Femur (tissue), 1 donor: ENCODE data around the gene WDR72.
A peak's percentile ranks its signal among the peaks of the same experiment; 100 is the strongest.

ENCODE experiments used
- DNase-seq: peaks from one replicate; pipeline ENCODE4 v3.0.0-alpha.2; 2017

Gene WDR72

DNA sequence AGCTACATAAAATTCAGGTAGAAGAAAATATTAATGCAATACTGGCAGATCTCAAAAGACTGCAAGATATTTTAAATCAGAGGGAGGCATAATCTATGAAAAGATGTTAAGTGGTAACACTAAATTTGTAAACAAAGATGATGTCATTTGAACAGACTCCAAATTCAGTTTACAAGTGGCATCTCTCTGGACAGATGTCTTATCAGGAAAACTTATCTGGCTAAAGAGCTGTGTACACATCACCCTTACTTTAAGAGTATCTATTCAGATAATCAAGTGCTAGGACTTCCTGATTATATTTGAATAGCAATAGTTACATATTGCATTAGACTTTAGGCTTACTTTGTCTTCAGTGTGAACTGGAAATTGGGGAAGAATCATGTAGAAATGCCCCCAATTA, 231.5 kb downstream of the WDR72 start:
- DNase-seq = no peak

DNA sequence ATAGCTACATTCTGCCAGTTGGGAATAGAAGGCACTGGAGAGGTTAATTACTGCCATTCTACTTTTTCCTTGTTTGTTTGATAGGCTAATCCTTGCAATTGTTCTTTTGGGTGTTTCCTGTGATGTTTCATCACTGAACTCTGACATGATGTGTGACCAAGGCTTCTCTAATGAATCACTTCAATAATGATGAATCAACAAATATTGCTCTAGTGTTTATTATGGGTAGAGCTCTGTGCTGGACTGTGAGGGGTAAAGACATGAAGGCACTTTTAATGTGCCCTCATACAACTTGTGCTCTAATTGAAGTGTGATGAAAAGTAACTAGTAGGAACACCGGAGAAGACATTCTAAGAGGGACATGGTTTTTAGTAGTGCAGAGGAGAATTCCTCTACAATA, 233.6 kb downstream of the WDR72 start:
- no peak for DNase-seq

DNA sequence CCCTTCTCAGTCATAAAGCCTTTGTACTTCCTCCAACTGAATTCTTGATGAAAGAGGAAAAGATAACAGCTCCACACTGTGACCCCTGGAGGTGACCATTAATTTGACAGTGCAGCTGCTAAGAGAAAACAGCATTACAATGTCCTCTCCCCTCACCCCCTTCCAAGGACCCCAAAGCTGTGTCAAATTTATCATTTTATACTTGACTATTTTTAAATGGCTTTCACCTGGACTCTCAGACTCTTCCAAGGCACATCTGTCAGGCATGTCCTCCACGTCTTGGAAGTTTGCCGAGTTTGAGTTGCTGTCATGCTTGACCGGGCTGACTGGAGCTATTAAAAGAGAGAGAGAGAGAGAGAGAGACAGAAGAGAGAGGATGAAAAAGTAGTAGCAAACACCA, 236.5 kb downstream of the WDR72 start:
- DNase-seq = peak; percentile 21

DNA sequence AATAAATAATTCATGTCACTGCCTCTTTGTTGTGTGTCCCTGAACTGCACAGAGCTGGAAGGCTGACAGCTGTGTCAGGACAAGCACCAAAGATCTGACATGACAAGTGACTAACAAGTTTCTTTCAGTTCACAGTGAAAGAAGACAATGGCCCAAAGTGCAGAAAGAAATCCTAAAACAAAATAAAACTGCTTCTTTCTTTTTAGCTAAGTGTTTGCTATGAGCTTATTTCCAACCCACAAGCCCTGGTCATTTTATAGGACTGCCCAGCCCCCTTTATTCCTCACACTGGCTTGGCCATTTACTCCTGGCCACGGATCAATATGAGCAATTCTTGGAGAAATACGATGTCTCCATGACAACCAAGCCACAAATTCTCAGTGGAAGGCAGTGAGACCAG, 238.5 kb downstream of the WDR72 start:
- DNase-seq = no peak

DNA sequence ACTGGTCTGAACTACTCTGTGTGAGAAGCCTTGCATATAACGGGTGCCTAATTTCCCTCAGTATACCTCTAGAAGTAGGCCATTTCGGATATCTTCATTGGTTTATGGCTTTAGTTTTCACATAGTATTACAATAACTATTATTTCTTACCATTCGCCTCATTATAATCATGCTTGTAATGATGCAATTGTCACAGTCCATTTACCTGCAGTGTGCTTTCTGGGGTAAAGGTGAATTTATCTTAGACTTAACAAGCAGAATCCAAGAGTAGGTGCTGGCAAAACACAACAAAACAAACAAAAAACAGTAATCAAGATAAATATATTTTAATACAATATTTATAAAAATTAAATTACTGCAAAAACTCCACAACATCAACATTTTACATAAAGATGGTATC, 246.0 kb downstream of the WDR72 start:
- no peak for DNase-seq

DNA sequence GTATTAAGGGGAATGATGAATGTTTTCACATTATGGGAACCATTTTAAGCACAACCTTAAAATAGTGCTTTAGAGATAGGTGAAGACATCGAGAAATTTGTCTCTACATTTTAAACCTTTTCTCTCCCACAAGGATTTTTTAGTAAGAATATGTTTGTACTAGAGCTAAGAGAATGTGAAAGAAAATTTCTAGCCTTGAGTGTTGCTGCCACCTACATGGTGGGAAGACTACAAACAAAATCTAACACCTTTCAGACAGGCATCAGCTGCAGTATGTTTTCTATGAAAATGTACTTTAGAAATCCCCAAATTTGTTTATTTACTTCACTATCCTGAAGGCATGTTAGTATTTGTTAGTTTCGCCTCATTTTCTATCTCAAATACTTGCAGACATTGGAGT, 247.4 kb downstream of the WDR72 start:
- no peak for DNase-seq

DNA sequence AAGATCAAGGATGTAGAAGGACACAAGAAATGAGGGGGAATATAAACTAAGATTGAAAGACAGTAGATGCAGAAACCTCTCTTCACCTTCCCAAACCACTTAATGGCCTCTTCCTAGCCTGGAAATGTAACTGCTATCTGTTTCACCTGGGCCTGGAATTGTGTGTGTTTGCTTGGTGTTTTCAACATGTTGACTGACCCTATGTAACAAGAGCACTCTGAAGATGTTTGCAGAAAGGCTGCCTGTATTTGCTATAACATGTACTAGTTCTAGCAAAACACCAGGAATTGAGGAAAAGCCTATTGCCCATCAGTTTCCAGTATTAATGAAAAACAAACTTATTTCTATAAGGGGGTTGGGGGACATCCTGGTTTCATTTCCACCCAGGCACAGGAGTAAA, 248.3 kb downstream of the WDR72 start:
- DNase-seq = no peak

DNA sequence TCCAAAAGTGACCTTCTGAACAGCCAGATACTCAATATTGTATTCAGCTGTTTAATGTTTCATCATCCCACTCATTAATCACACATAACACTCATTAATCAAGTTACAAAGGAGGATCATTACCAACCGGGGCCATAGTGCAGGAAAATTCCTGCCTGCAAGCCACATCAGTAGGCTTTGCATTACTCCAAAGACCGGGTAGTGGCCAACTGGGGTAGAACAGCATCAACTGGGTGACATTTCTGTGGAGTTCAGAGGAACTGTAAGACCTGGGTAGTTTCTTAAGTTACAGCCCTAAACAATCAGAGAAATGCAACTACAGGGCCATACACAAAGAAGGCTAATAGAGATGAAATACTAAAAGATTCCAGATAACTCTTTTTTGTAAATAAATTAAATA, 253.1 kb downstream of the WDR72 start:
- no peak for DNase-seq

DNA sequence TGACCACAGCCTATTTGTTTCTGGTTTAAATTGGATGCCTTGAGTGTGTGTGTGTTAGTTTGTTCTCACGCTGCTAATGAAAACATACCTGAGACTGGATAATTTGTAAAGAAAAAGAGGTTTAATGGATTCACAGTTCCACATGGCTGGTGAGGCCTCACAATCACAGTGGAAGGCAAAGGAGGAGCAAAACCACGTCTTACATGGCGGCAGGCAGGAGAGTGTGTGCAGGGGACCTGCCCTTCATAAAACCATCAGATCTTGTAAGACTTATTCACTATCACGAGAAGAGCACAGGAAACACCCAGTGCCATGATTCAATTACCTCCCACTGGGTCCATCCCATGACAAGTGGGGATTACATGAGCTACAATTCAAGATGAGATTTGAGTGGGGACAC, 260.5 kb downstream of the WDR72 start:
- DNase-seq = no peak

DNA sequence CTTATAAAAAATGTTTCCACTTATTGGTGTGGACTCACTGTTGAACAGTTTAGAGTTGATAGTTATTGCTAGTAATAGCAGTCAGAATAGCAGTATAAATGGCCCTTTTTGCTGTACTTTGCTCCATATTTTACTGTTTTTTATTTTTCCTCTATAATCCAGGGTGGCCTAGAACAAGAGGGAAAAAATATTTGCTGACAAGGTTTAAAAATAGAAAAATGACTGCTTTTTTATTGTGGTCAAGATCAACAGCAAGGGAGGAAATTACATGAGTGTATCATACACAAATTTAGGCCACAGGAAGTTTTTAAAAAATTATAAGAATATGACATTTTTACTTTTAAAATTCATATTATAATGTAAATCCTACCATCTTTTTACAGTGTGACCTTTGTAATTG, 269.1 kb downstream of the WDR72 start:
- DNase-seq = no peak

DNA sequence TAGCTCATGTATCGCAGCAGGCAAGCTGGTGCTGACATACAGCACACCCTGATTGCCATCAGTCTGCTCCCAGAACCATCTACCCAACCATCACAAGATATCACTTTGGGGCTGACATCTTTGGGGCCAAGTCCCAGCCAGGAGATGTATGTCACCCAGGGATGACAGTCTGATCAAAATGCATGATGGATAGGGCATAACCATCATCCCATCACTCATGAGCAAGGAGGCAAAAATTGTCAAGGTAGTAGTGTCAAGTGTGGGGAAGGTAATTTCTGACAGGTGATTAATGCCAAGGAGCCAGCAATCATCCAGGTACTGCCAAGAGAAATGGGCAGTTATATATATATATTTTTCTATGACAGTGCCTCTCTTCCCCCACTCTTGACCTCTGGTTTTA, 277.4 kb downstream of the WDR72 start:
- no peak for DNase-seq

DNA sequence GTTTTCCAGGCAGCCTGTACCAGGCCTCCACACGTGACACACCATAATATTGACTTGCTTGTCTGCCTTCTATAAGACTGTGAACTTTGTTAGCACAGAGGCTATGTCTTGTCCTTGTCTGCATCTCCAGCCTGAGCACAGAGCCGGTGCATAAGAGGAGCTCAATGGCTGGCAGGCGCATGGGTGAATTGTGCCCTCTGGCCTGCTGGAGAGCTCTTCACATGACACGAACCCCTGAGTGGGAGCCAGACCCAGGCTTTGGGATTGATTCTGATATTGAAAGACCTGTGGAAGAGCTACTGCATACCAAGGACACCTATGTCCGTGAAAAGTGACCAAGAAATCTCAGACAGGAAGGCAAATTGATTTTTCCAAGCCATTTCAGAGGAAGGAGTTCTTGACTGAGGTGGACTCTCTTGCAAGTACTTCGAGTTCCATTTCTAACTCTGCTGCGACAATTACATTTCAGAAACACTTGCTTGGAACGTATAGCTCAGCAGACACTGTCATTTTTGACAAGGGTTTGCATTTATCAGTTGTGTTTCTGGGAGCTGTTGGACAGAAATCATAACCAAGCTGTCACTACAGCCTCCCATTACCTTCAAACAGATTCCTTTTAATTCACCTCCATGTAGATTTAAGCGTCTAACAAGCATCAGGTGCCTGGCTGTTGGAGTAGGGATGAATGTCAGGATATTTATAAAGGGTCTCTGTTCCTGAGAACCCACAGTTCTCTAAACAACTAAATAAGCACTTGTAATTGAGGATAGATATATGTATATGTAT, 281.3 kb downstream of the WDR72 start:
- no peak for DNase-seq

DNA sequence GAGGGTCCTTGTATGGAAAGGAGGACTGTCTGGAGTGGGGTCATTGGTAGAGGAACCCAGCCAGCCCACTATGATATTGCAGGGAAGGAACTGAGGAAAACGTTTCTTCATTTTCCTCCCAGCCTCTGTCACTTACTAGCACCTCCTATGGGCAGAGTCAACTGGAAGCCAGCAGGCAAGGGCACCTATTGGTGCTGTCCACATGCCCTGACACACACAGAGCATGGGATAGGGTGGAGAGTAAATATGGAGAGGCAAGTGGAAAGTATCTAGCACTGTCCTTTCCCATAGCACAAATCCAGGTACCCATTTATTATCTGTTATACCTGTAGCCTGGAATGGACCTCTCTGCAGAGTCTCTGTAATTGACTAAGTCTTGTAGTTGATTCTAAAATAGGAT, 285.6 kb downstream of the WDR72 start:
- DNase-seq = no peak

DNA sequence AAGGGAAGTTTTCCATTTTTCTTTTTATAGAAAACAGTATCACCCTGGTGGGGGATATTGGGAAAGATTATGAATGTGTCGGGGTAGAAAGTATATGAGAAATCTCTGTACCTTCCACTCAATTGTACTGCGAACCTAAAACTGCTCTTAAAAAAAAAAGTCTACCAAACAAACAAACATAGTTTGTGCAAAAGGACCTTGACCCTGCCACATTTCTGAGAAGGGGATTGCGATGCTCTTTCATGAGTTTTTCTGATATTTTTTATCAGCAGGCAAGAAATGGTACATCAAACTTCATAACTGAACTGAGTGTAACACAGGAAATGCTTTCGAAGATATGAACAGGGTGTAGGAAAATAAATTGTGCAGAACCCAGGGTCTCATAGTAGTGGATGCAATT, 286.0 kb downstream of the WDR72 start:
- no peak for DNase-seq

DNA sequence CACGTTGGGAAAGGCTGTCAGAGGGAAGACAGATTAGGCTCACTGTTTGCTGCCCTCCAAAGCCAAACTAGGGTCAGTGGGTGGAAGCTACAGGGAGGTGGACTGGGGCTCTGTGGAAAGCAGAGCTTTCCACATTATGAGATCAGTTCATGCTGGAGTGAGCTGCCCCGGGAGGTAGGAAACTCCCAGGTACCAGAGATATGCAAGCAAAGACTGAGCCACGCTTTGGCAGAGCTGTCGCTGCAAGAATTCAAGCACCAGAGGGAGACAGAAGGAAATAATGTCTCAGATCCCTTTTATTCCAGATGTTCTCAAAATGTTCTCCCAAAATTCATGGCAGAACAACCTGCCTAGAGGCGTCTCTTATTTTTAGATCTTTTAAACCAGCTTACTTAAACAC, 286.6 kb downstream of the WDR72 start:
- no peak for DNase-seq

DNA sequence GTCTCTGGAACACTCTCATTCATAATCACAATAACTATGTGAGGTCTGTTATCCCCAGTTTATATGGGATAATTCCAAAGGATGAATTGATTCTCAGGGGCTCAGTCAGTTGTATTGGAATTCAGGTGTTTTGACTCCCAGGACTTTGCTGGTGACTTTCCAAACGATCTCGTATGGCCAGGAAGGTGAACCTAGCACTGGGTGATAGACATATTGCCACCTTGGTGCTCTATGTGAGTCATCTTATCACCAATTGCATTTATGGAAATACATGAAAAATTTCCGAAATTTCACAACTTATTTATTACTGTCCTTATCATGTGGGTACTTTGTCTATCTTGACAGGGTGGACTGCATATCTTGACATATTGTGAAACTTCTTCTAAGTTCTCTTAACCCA, 287.3 kb downstream of the WDR72 start:
- DNase-seq = no peak

DNA sequence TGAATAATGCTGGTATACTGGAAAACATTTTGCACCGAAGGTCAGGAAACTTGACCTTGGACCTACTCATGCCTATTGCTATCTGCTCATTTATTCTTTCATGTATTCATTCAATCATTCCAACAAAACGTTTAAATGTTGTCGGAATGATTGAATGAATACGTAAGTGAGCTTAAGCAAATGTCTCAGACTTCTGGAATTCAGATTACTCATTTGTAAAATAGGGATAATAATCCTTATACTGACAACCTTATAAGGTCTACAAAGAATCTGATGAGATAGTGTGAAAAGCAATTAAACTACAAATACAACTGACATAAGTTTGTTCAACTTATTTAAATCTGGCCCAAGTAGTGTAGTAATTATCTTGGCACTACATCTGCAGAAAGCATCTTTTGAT, 288.7 kb downstream of the WDR72 start:
- DNase-seq = no peak

DNA sequence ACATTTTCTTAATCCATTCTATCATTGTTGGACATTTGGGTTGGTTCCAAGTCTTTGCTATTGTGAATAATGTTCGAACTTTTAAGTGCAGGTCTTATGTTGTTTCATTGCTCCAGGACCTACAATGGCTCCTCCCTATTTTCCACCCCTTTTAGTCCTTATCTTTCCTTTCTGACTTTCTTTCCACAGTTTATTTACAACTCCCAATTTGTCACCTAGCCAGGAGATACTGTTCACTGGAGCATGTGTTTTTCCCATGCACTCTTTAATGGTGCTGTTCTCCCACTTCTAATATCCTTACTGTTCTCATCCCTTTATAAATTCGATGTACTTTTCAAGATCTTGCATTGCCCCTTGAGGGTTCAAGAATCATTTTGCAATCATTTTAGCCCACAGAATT, 290.0 kb downstream of the WDR72 start:
- no peak for DNase-seq
